GM23338 (cell line): Measurements from ENCODE around the gene PLOD2. TPM values are rescaled to one million over a fixed set of nuclear protein-coding genes. Genes with fewer than 3 reads are reported as not detected.

Experiments used
- ATAC-seq: fragments of 200-7000 bp; cut with Tn5 transposase; 3 replicates; pipeline ENCODE4 v1.9.1; 2020
- DNase-seq: peaks from one replicate; pipeline ENCODE4 v3.0.0-alpha.2; 2015; ENCODE audit warnings: low spot score
- H2AFZ ChIP-seq: fragments of 200-600 bp; sonication (generic); 2 replicates; pipeline ENCODE4 v1.8.0; 2016; ENCODE audit warnings: antibody characterized with exemption, mild to moderate bottlenecking, moderate library complexity
- H3F3A ChIP-seq: fragments of 200-600 bp; sonication (generic); replicated peaks from 2 replicates; pipeline ENCODE4 v1.8.0; 2017; ENCODE audit warnings: antibody characterized with exemption, mixed run types, low read depth
- H3K27ac ChIP-seq: fragments of 200-600 bp; sonication (generic); 2 replicates; pipeline ENCODE4 v1.6.1; 2016; ENCODE audit warnings: low read depth
- H3K27me3 ChIP-seq: fragments of 200-600 bp; sonication (generic); 2 replicates; pipeline ENCODE4 v1.8.0; 2016; ENCODE audit warnings: mild to moderate bottlenecking, mixed run types, moderate library complexity; ENCODE audit not compliant: insufficient read depth
- H3K36me3 ChIP-seq: fragments of 200-600 bp; sonication (generic); 2 replicates; pipeline ENCODE4 v1.8.0; 2016; ENCODE audit warnings: mild to moderate bottlenecking; ENCODE audit not compliant: insufficient read depth
- H3K4me1 ChIP-seq: fragments of 200-600 bp; sonication (generic); 2 replicates; pipeline ENCODE4 v1.8.0; 2016; ENCODE audit warnings: mild to moderate bottlenecking, moderate library complexity; ENCODE audit not compliant: insufficient read depth
- H3K4me2 ChIP-seq: fragments of 200-600 bp; sonication (generic); 2 replicates; pipeline ENCODE4 v1.7.1; 2017; ENCODE audit warnings: mixed run types
- H3K4me3 ChIP-seq: fragments of 200-600 bp; sonication (generic); 2 replicates; pipeline ENCODE4 v1.6.1; 2016; ENCODE audit warnings: mixed run types
- H3K79me2 ChIP-seq: fragments of 200-600 bp; sonication (generic); replicated peaks from 2 replicates; pipeline ENCODE4 v1.8.0; 2017; ENCODE audit warnings: mild to moderate bottlenecking; ENCODE audit not compliant: insufficient read depth
- H3K9me2 ChIP-seq: fragments of 200-600 bp; sonication (generic); 2 replicates; pipeline ENCODE4 v1.8.0; 2017; ENCODE audit not compliant: insufficient read depth
- H4K20me1 ChIP-seq: fragments of 200-600 bp; sonication (generic); replicated peaks from 2 replicates; pipeline ENCODE4 v1.8.0; 2017; ENCODE audit warnings: mild to moderate bottlenecking; ENCODE audit not compliant: insufficient read depth
- H3K27ac Mint-ChIP-seq: 2 replicates; pipeline ENCODE4 v1.8.0; 2020; ENCODE audit warnings: inconsistent platforms, mild to moderate bottlenecking, moderate library complexity, mixed read lengths
- H3K27me3 Mint-ChIP-seq: 3 replicates; pipeline ENCODE4 v1.8.0; 2022; ENCODE audit warnings: low read depth, mild to moderate bottlenecking, moderate library complexity, mixed read lengths, inconsistent platforms; ENCODE audit not compliant: insufficient read depth, poor library complexity
- H3K36me3 Mint-ChIP-seq: 3 replicates; pipeline ENCODE4 v1.8.0; 2021; ENCODE audit warnings: low read depth, mild to moderate bottlenecking, inconsistent platforms, moderate library complexity, mixed read lengths
- H3K4me1 Mint-ChIP-seq: 3 replicates; pipeline ENCODE4 v1.8.0; 2020; ENCODE audit warnings: mild to moderate bottlenecking, inconsistent platforms, mixed read lengths
- H3K4me3 Mint-ChIP-seq: 3 replicates; pipeline ENCODE4 v1.8.0; 2021; ENCODE audit warnings: moderate library complexity, mild to moderate bottlenecking, inconsistent platforms, mixed read lengths
- H3K9me3 Mint-ChIP-seq: 3 replicates; pipeline ENCODE4 v1.8.0; 2020; ENCODE audit warnings: moderate library complexity, mild to moderate bottlenecking, inconsistent platforms, mixed read lengths
- CREB1 ChIP-seq: fragments of 250-450 bp; sonication (Bioruptor Pico); IDR thresholded peaks from 2 replicates; pipeline ENCODE4 v1.5.0; 2020; ENCODE audit warnings: low read depth, mild to moderate bottlenecking, moderate library complexity
- CTCF ChIP-seq, 2 experiments: fragments of 200-600 bp in 1 of 2; sonication (generic) in 1 of 2; conservative IDR thresholded peaks; 2 replicates each; pipeline versions ENCODE4 v1.5.1 to v1.6.1; 2016 to 2017; ENCODE audit warnings: antibody characterized with exemption in 2 of 2, low read depth in 2 of 2, mild to moderate bottlenecking in 2 of 2, moderate library complexity in 1 of 2
- EZH2 ChIP-seq: fragments of 200-600 bp; sonication (generic); IDR thresholded peaks from one replicate; pipeline ENCODE4 v1.8.0; 2017; ENCODE audit warnings: antibody characterized with exemption, mild to moderate bottlenecking, low read depth; ENCODE audit not compliant: unreplicated experiment
- EZH2phosphoT487 ChIP-seq: fragments of 200-600 bp; sonication (generic); IDR thresholded peaks from one replicate; pipeline ENCODE4 v1.8.1; 2018; ENCODE audit warnings: antibody characterized with exemption; ENCODE audit not compliant: unreplicated experiment
- JUNB ChIP-seq: IDR thresholded peaks from one replicate; pipeline ENCODE4 v1.6.1; 2016; ENCODE audit warnings: antibody characterized with exemption; ENCODE audit not compliant: unreplicated experiment
- NANOG ChIP-seq: IDR thresholded peaks from 2 replicates; pipeline ENCODE4 v1.6.1; 2016; ENCODE audit warnings: antibody characterized with exemption, borderline replicate concordance
- POLR2AphosphoS5 ChIP-seq: IDR thresholded peaks from 2 replicates; pipeline ENCODE4 v1.6.1; 2016; ENCODE audit warnings: antibody characterized with exemption, low read depth
- REST ChIP-seq: IDR thresholded peaks from one replicate; pipeline ENCODE4 v1.6.1; 2018; ENCODE audit warnings: antibody characterized with exemption; ENCODE audit not compliant: unreplicated experiment
- STAT1 ChIP-seq: IDR thresholded peaks from one replicate; pipeline ENCODE4 v1.6.1; 2016; ENCODE audit warnings: antibody characterized with exemption; ENCODE audit not compliant: unreplicated experiment
- ZNF114 ChIP-seq: fragments of 250-450 bp; sonication (Bioruptor Pico); IDR thresholded peaks from 2 replicates; pipeline ENCODE4 v1.5.0; 2020; ENCODE audit warnings: mild to moderate bottlenecking, moderate library complexity
- ZNF331 ChIP-seq: fragments of 250-450 bp; sonication (Bioruptor Pico); IDR thresholded peaks from 2 replicates; pipeline ENCODE4 v1.5.0; 2020; ENCODE audit warnings: low read depth, mild to moderate bottlenecking, moderate library complexity
- polyA plus RNA-seq: library from polyadenylated mRNA; unstranded; fragments of >200 nt; fragmentation: Nextera tagmentation; extraction: Ambion mirVana; gene quantifications from 2 replicates; pipeline ENCODE4 v1.2.1, GENCODE V29; 2016
- total RNA-seq: library from RNA; depleted of rRNA; stranded (reverse); fragments of >200 nt; shearing (Covaris generic); gene quantifications from 2 replicates; pipeline ENCODE4 v1.2.3, GENCODE V29; 2014
- TF ChIP-seq, protein P1 (sequence below): IDR thresholded peaks from 2 replicates; pipeline ENCODE4 v1.6.1; 2016; ENCODE audit warnings: antibody characterized with exemption

The PLOD2 gene
- total and polyA plus RNA-seq, 2 experiments from 2014 or later: 26.7 to 30.5 TPM

GRCh38 chr3:146156095-146156494, 4.9 kb downstream of the PLOD2 start (continued):
- no peak for TF ChIP-seq REST
- TF ChIP-seq, protein P1, sequence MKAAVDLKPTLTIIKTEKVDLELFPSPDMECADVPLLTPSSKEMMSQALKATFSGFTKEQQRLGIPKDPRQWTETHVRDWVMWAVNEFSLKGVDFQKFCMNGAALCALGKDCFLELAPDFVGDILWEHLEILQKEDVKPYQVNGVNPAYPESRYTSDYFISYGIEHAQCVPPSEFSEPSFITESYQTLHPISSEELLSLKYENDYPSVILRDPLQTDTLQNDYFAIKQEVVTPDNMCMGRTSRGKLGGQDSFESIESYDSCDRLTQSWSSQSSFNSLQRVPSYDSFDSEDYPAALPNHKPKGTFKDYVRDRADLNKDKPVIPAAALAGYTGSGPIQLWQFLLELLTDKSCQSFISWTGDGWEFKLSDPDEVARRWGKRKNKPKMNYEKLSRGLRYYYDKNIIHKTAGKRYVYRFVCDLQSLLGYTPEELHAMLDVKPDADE: no peak
- no peak for TF ChIP-seq STAT1
- no peak for TF ChIP-seq ZNF331
- no peak for TF ChIP-seq CTCF (conservative IDR thresholded peaks at IDR 0.05; ENCODE audit: low read depth in 2 of 2)
- TF ChIP-seq ZNF114: no peak
- no peak for TF ChIP-seq NANOG
- no peak for TF ChIP-seq CREB1

GRCh38 chr3:146154995-146155394, 6.0 kb downstream of the PLOD2 start:
- no peak overlapping the region for H3K4me3 Mint-ChIP-seq
- Histone ChIP-seq H3K4me3 (no peak overlapping the region), H3K36me3 (no peaks in the 10 kb centered on the region), H3K27me3 (no peaks in the 10 kb centered on the region), H3K27ac (no peak overlapping the region), H3K79me2 (peaks cover 84% of the 10 kb centered on the region), H3K9me2 (no peaks in the 10 kb centered on the region), H2AFZ (no peak overlapping the region), H3K4me1 (peaks cover 29% of the 10 kb centered on the region), H3K4me2 (no peak overlapping the region), H4K20me1 (no peaks in the 10 kb centered on the region), H3F3A (no peaks in the 10 kb centered on the region)
- H3K9me3 Mint-ChIP-seq: no peaks in the 10 kb centered on the region
- H3K36me3 Mint-ChIP-seq: peaks cover 4% of the 10 kb centered on the region; the same call in 2 of the 3 replicates
- H3K27ac Mint-ChIP-seq: no peak overlapping the region
- DNase-seq (no peak), ATAC-seq (no peak)
- no peaks in the 10 kb centered on the region for H3K27me3 Mint-ChIP-seq
- H3K4me1 Mint-ChIP-seq: peaks cover 46% of the 10 kb centered on the region
- TF ChIP-seq EZH2 (no peak), CTCF (conservative IDR thresholded peaks at IDR 0.05; ENCODE audit: low read depth in 2 of 2) (no peak), NANOG (no peak), ZNF331 (no peak), ZNF114 (no peak), JUNB (no peak), EZH2phosphoT487 (no peak), REST (no peak), POLR2AphosphoS5 (no peak)
- TF ChIP-seq, protein P1: no peak
